MM.1S (cell line): ENCODE measurements around the gene B9D2.

ENCODE experiments used
- EZH2 ChIP-seq: fragments of 300-600 bp; sonication (generic); optimal IDR thresholded peaks from 2 replicates; pipeline ENCODE3; 2017; ENCODE audit warnings: low read depth, mild to moderate bottlenecking, antibody characterized with exemption, low read length, mixed read lengths
- TF ChIP-seq, protein P1 (sequence below): fragments of 300-600 bp; sonication (generic); IDR thresholded peaks from 2 replicates; pipeline ENCODE4 v1.5.1; 2016; ENCODE audit warnings: antibody characterized with exemption, low read length, mixed read lengths

GRCh38 chr19:41409288-41409687 is 45.3 kb upstream of the B9D2 start:
- no peak for TF ChIP-seq EZH2
- TF ChIP-seq, protein P1, sequence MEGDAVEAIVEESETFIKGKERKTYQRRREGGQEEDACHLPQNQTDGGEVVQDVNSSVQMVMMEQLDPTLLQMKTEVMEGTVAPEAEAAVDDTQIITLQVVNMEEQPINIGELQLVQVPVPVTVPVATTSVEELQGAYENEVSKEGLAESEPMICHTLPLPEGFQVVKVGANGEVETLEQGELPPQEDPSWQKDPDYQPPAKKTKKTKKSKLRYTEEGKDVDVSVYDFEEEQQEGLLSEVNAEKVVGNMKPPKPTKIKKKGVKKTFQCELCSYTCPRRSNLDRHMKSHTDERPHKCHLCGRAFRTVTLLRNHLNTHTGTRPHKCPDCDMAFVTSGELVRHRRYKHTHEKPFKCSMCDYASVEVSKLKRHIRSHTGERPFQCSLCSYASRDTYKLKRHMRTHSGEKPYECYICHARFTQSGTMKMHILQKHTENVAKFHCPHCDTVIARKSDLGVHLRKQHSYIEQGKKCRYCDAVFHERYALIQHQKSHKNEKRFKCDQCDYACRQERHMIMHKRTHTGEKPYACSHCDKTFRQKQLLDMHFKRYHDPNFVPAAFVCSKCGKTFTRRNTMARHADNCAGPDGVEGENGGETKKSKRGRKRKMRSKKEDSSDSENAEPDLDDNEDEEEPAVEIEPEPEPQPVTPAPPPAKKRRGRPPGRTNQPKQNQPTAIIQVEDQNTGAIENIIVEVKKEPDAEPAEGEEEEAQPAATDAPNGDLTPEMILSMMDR: no peak
